H1 (cell line): ENCODE measurements around the gene LRRC28. TPM values are rescaled to one million over a fixed set of nuclear protein-coding genes. Genes with fewer than 3 reads are reported as not detected.

Experiments used
- CTCF ChIA-PET: fragments of 300-600 bp; sonication (Branson Sonifier 250); formaldehyde crosslinking; loops from one replicate; lab custom pipeline; 2021; ENCODE audit not compliant: partially characterized antibody; lab: Charles Lee
- POLR2A ChIA-PET: fragments of 300-600 bp; sonication (Branson Sonifier 250); formaldehyde crosslinking; loops from one replicate; lab custom pipeline; 2021; ENCODE audit warnings: inconsistent platforms; ENCODE audit not compliant: partially characterized antibody; lab: Charles Lee
- DNase-seq, 2 experiments: peaks; one replicate each; pipeline versions ENCODE4 v3.0.0 to v3.0.0-alpha.2; 2010 to 2022; ENCODE audit warnings: low spot score in 2 of 2, low read depth in 1 of 2, mixed read lengths in 1 of 2
- FAIRE-seq: peaks from 2 replicates; lab custom pipeline; 2011; peaks lifted over from hg19 to GRCh38; lab: Jason Lieb, UNC
- H2AFZ ChIP-seq: 2 replicates; pipeline ENCODE4 v1.8.1; 2012; ENCODE audit warnings: low read length, inconsistent platforms
- H2AK5ac ChIP-seq: 2 replicates; pipeline ENCODE4 v1.6.1; 2013; ENCODE audit warnings: low read depth, low read length
- H2BK120ac ChIP-seq: replicated peaks from 2 replicates; pipeline ENCODE3; 2013; ENCODE audit warnings: low read depth, low read length, inconsistent platforms
- H2BK12ac ChIP-seq: 2 replicates; pipeline ENCODE4 v1.6.1; 2013; ENCODE audit warnings: low read depth, low read length
- H2BK15ac ChIP-seq: 2 replicates; pipeline ENCODE4 v1.6.1; 2013; ENCODE audit warnings: low read length
- H2BK20ac ChIP-seq: 2 replicates; pipeline ENCODE4 v1.6.1; 2013; ENCODE audit warnings: low read length
- H2BK5ac ChIP-seq: 2 replicates; pipeline ENCODE4 v1.6.1; 2013; ENCODE audit warnings: low read depth, low read length
- H3K14ac ChIP-seq: 2 replicates; pipeline ENCODE4 v1.6.1; 2013; ENCODE audit warnings: inconsistent platforms; ENCODE audit not compliant: insufficient read length
- H3K18ac ChIP-seq: 2 replicates; pipeline ENCODE4 v1.6.1; 2013; ENCODE audit warnings: low read length; ENCODE audit errors: extremely low read depth
- H3K23ac ChIP-seq: 2 replicates; pipeline ENCODE4 v1.6.1; 2013; ENCODE audit warnings: inconsistent platforms; ENCODE audit not compliant: insufficient read length
- H3K23me2 ChIP-seq: 2 replicates; pipeline ENCODE4 v1.6.1; 2013; ENCODE audit warnings: low read depth, low read length
- H3K27ac ChIP-seq: 2 replicates; pipeline ENCODE4 v1.6.1; 2011; ENCODE audit warnings: low read depth, low read length, inconsistent platforms
- H3K27me3 ChIP-seq, 4 experiments: replicated peaks in 1 of 4; 1 replicate in 1 of 4; 2 replicates in 3 of 4; pipeline versions ENCODE4 v1.6.1 to v1.8.1; 2011 to 2013; ENCODE audit warnings: low read length in 3 of 4, mild to moderate bottlenecking in 3 of 4, inconsistent platforms in 2 of 4, mixed read lengths in 2 of 4, moderate library complexity in 1 of 4; ENCODE audit not compliant: control insufficient read depth in 3 of 4, insufficient read depth in 3 of 4; ENCODE audit errors: extremely low read depth in 1 of 4
- H3K36me3 ChIP-seq, 4 experiments: 2 replicates each; pipeline versions ENCODE4 v1.6.1 to v1.8.1; 2011 to 2013; ENCODE audit warnings: mild to moderate bottlenecking in 4 of 4, low read length in 3 of 4, moderate library complexity in 2 of 4, control low read depth in 1 of 4, inconsistent platforms in 1 of 4; ENCODE audit not compliant: insufficient read depth in 4 of 4, control insufficient read depth in 2 of 4
- H3K4ac ChIP-seq: replicated peaks from 2 replicates; pipeline ENCODE3; 2013; ENCODE audit warnings: low read length, low read depth, mixed read lengths, inconsistent platforms; ENCODE audit not compliant: insufficient read length
- H3K4me1 ChIP-seq, 4 experiments: replicated peaks in 1 of 4; 1 replicate in 1 of 4; 2 replicates in 3 of 4; pipeline versions ENCODE4 v1.6.1 to v1.8.1; 2011 to 2013; ENCODE audit warnings: low read length in 3 of 4, inconsistent platforms in 2 of 4, mixed read lengths in 1 of 4; ENCODE audit not compliant: insufficient read depth in 4 of 4, control insufficient read depth in 3 of 4
- H3K4me2 ChIP-seq, 2 experiments: 2 replicates each; pipeline versions ENCODE4 v1.6.1 to v1.8.1; 2011 to 2013; ENCODE audit warnings: low read depth in 2 of 2, low read length in 2 of 2, control low read depth in 1 of 2, inconsistent platforms in 1 of 2, mild to moderate bottlenecking in 1 of 2; ENCODE audit not compliant: insufficient read depth in 1 of 2
- H3K4me3 ChIP-seq, 4 experiments: fragments of 200-600, 300-600 bp in 1 of 4; sonication (generic), shearing (Covaris generic), sonication (Bioruptor Twin) in 1 of 4; 2 replicates each; pipeline versions ENCODE4 v1.5.1 to v1.8.1; 2011 to 2016; ENCODE audit warnings: low read length in 4 of 4, low read depth in 3 of 4, control low read depth in 2 of 4, inconsistent platforms in 2 of 4, mild to moderate bottlenecking in 2 of 4, mixed read lengths in 1 of 4, moderate library complexity in 1 of 4; ENCODE audit not compliant: insufficient read depth in 2 of 4; ENCODE audit errors: extremely low read depth in 1 of 4
- H3K56ac ChIP-seq: replicated peaks from 2 replicates; pipeline ENCODE3; 2013; ENCODE audit warnings: low read depth, mild to moderate bottlenecking, mixed read lengths, low read length, inconsistent platforms; ENCODE audit not compliant: insufficient read length
- H3K79me1 ChIP-seq: 2 replicates; pipeline ENCODE4 v1.6.1; 2013; ENCODE audit warnings: low read depth, low read length, control low read depth
- H3K79me2 ChIP-seq, 2 experiments: 2 replicates each; pipeline versions ENCODE4 v1.6.1 to v1.8.1; 2012 to 2013; ENCODE audit warnings: low read length in 2 of 2, mild to moderate bottlenecking in 2 of 2, inconsistent platforms in 1 of 2; ENCODE audit not compliant: insufficient read depth in 2 of 2, control insufficient read depth in 1 of 2
- H3K9ac ChIP-seq, 4 experiments: replicated peaks in 1 of 4; 1 replicate in 1 of 4; 2 replicates in 3 of 4; pipeline versions ENCODE4 v1.6.1 to v1.8.1; 2011 to 2013; ENCODE audit warnings: low read depth in 3 of 4, low read length in 3 of 4, control low read depth in 2 of 4, mild to moderate bottlenecking in 2 of 4, moderate library complexity in 2 of 4, inconsistent platforms in 1 of 4; ENCODE audit errors: extremely low read depth in 1 of 4
- H3K9me3 ChIP-seq, 2 experiments: 2 replicates each; pipeline versions ENCODE4 v1.6.1 to v1.8.1; 2012 to 2013; ENCODE audit warnings: mild to moderate bottlenecking in 2 of 2, moderate library complexity in 2 of 2, control low read depth in 1 of 2, inconsistent platforms in 1 of 2, low read depth in 1 of 2, low read length in 1 of 2, mixed read lengths in 1 of 2; ENCODE audit not compliant: insufficient read depth in 2 of 2
- H4K20me1 ChIP-seq, 2 experiments: replicated peaks in 1 of 2; 2 replicates each; pipeline versions ENCODE3 to v1.8.1; 2011 to 2013; ENCODE audit warnings: inconsistent platforms in 2 of 2, low read length in 2 of 2, mild to moderate bottlenecking in 1 of 2; ENCODE audit not compliant: insufficient read depth in 2 of 2, control insufficient read depth in 1 of 2
- H4K5ac ChIP-seq: 2 replicates; pipeline ENCODE4 v1.6.1; 2013; ENCODE audit warnings: low read length, low read depth, mixed read lengths, inconsistent platforms; ENCODE audit not compliant: insufficient read length
- H4K8ac ChIP-seq: 2 replicates; pipeline ENCODE4 v1.8.0; 2013; ENCODE audit warnings: mild to moderate bottlenecking, moderate library complexity, low read length, inconsistent platforms; ENCODE audit not compliant: insufficient read depth; ENCODE audit errors: extremely low read depth
- H4K91ac ChIP-seq: replicated peaks from 2 replicates; pipeline ENCODE3; 2013; ENCODE audit warnings: low read length, mixed read lengths, inconsistent platforms; ENCODE audit not compliant: insufficient read length
- ATF2 ChIP-seq: IDR thresholded peaks from 2 replicates; pipeline ENCODE4 v1.6.1; 2012; ENCODE audit warnings: low read length, inconsistent platforms
- CREB1 ChIP-seq: IDR thresholded peaks from 2 replicates; pipeline ENCODE4 v1.6.1; 2012; ENCODE audit warnings: inconsistent platforms
- HDAC6 ChIP-seq: IDR thresholded peaks from one replicate; pipeline ENCODE4 v1.7.1; 2012; ENCODE audit warnings: low read depth, mild to moderate bottlenecking, inconsistent platforms, low read length, moderate library complexity
- KDM4A ChIP-seq: IDR thresholded peaks from one replicate; pipeline ENCODE4 v1.7.1; 2012; ENCODE audit warnings: low read depth, mild to moderate bottlenecking, moderate library complexity, low read length, inconsistent platforms; ENCODE audit not compliant: severe bottlenecking
- POLR2AphosphoS5 ChIP-seq: IDR thresholded peaks from 2 replicates; pipeline ENCODE4 v1.6.1; 2011; ENCODE audit warnings: low read depth, low read length
- RXRA ChIP-seq: IDR thresholded peaks from 2 replicates; pipeline ENCODE4 v1.6.1; 2011; ENCODE audit warnings: low read depth, mild to moderate bottlenecking, low read length, moderate library complexity; ENCODE audit not compliant: insufficient read depth
- SP1 ChIP-seq: IDR thresholded peaks from 2 replicates; pipeline ENCODE4 v1.6.1; 2011; ENCODE audit warnings: low read depth, low read length
- SRF ChIP-seq: IDR thresholded peaks from 2 replicates; pipeline ENCODE4 v1.6.1; 2011; ENCODE audit warnings: mild to moderate bottlenecking, low read depth, low read length, moderate library complexity
- SUZ12 ChIP-seq: fragments of 200-600 bp; sonication (generic); IDR thresholded peaks from 2 replicates; pipeline ENCODE4 v1.6.1; 2012; ENCODE audit warnings: mild to moderate bottlenecking, inconsistent platforms, low read length, moderate library complexity, mixed read lengths
- TAF1 ChIP-seq: IDR thresholded peaks from 2 replicates; pipeline ENCODE4 v1.6.1; 2011; ENCODE audit warnings: mild to moderate bottlenecking, low read depth, low read length
- TEAD4 ChIP-seq: IDR thresholded peaks from 2 replicates; pipeline ENCODE4 v1.6.1; 2012; ENCODE audit warnings: low read depth, low read length, inconsistent platforms, mixed read lengths
- ZNF274 ChIP-seq: IDR thresholded peaks from 2 replicates; pipeline ENCODE4 v1.7.0; 2012; ENCODE audit warnings: low read length, borderline replicate concordance; ENCODE audit errors: extremely low read depth
- WGBS, 2 experiments: shearing (Covaris generic) in 1 of 2; methylation state at CpG; one replicate each; pipeline versions ENCODE4 v1.1.6 to v1.1.7; 2013 to 2015; ENCODE audit warnings: low lambda C conversion rate in 2 of 2, mixed read lengths in 2 of 2, inconsistent platforms in 1 of 2, low coverage in 1 of 2, missing lambda C conversion rate in 1 of 2; ENCODE audit not compliant: insufficient replicate concordance in 2 of 2, insufficient coverage in 1 of 2, insufficient read length in 1 of 2; ENCODE audit errors: extremely low coverage in 1 of 2, missing lambda C conversion rate in 1 of 2; 5-methylcytosine and 5-hydroxymethylcytosine counted together
- polyA plus RNA-seq, 7 experiments: library from polyadenylated mRNA; depleted of rRNA in 3 of 7; stranded (reverse) in 5 of 7; unstranded in 2 of 7; fragments of >200 nt in 5 of 7; fragments of 200-250 nt in 2 of 7; gene quantifications; 1 replicate in 5 of 7; 2 replicates in 1 of 7; 4 replicates in 1 of 7; pipeline versions ENCODE4 v1.2.1 to v1.2.3, GENCODE V29; 2011 to 2013; ENCODE audit warnings: missing spikeins in 2 of 7, mixed read lengths in 2 of 7
- total RNA-seq: library from RNA; stranded (reverse); fragmentation: NEBNext Ultra II Directional; extraction: Animal tissue kit (Norgen Biotek cat#: 25700); gene quantifications from 2 replicates; pipeline ENCODE4 v1.2.1, GENCODE V29; 2021
- TF ChIP-seq, protein P1 (sequence below): IDR thresholded peaks from 2 replicates; pipeline ENCODE4 v1.6.1; 2011; ENCODE audit warnings: low read depth, mild to moderate bottlenecking, low read length; ENCODE audit not compliant: insufficient read depth

LRRC28 gene
- total and polyA plus RNA-seq, 2 of the 8 experiments (the other 6 are each of a cell fraction or from before 2014, with no cell fraction given) = 20.2 to 23.3 TPM

GRCh38 chr15:99350408-99350807 is 99.1 kb downstream of the LRRC28 start:
- CTCF ChIA-PET = interaction anchor here (0.7 to 5.3 kb wide), 4 partner anchors 12 to 1665 kb away, joined by 3 to 29 read pairs (median 4); no protein-coding TSS in a partner anchor
- TF ChIP-seq CREB1 (no peak), RXRA (no peak), HDAC6 (no peak), ATF2 (no peak), TEAD4 (no peak), ZNF274 (no peak), KDM4A (no peak), POLR2AphosphoS5 (no peak), TAF1 (no peak), SP1 (no peak), SRF (no peak), SUZ12 (no peak)
- TF ChIP-seq, protein P1, sequence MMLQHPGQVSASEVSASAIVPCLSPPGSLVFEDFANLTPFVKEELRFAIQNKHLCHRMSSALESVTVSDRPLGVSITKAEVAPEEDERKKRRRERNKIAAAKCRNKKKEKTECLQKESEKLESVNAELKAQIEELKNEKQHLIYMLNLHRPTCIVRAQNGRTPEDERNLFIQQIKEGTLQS = no peak

More at GRCh38 chr15:99350408-99350807, 99.1 kb downstream of the LRRC28 start:
- Histone ChIP-seq H3K9me3 (no peaks in the 10 kb centered on the region), H3K4me3 (no peak overlapping the region), H2AK5ac (no peak overlapping the region), H3K23me2 (no peaks in the 10 kb centered on the region), H4K91ac (no peak overlapping the region), H2BK5ac (no peak overlapping the region), H4K5ac (no peak overlapping the region), H3K79me1 (no peaks in the 10 kb centered on the region), H3K27me3 (no peaks in the 10 kb centered on the region), H3K4me1 (peaks cover 0 to 4% (median 0%) of the 10 kb centered on the region in 4 experiments; a peak in 1 of 7 replicates), H3K18ac (no peak overlapping the region), H3K4ac (no peak overlapping the region), H4K20me1 (no peaks in the 10 kb centered on the region), H2BK15ac (no peak overlapping the region), H2BK120ac (no peak overlapping the region), H2BK12ac (no peak overlapping the region; the same call in 1 of the 2 replicates), H3K79me2 (no peaks in the 10 kb centered on the region), H4K8ac (no peak overlapping the region), H3K27ac (no peak overlapping the region), H3K9ac (no peak overlapping the region), H3K23ac (no peak overlapping the region), H3K4me2 (no peak overlapping the region), H2BK20ac (no peak overlapping the region), H2AFZ (no peak overlapping the region), H3K14ac (no peak overlapping the region), H3K36me3 (no peaks in the 10 kb centered on the region), H3K56ac (no peak overlapping the region)
- DNase-seq (no peak), FAIRE-seq (no peak)
- 82% methylated on average over 3 of the region's 3 CpGs; no CpG with 5 or more reads in 1 of the 2 experiments for WGBS, 2 experiments
- POLR2A ChIA-PET = no interaction called here
